NCI-H345 treated with DMSO at 0.1 percent for 48 hours (cell line): ENCODE measurements around the gene ATXN2.
"Not testable (repeated sequence)": the region's sequence is repeated elsewhere in the genome, so short reads cannot be mapped to it uniquely, and the experiment has no call there.

Experiments
- DNase-seq: peaks from one replicate; lab custom pipeline; 2025; ENCODE audit not compliant: unreplicated experiment; lab: John Stamatoyannopoulos, UW

ATXN2 gene

GRCh38 chr12:111573476-111573875 is 25.6 kb downstream of the ATXN2 start:
- DNase-seq: no peak

- DNase-seq: no peak
Measured at GRCh38 chr12:111570084-111570961, 28.8 kb downstream of the ATXN2 start.

- DNase-seq: no peak
Measured at GRCh38 chr12:111569363-111570083, 29.6 kb downstream of the ATXN2 start.

- not testable (repeated sequence) for DNase-seq
Measured at GRCh38 chr12:111560844-111561243, 38.3 kb downstream of the ATXN2 start.

GRCh38 chr12:111558107-111558376 is 41.1 kb downstream of the ATXN2 start:
- DNase-seq: no peak

GRCh38 chr12:111557271-111558106 is 41.6 kb downstream of the ATXN2 start:
- no peak for DNase-seq

DNA sequence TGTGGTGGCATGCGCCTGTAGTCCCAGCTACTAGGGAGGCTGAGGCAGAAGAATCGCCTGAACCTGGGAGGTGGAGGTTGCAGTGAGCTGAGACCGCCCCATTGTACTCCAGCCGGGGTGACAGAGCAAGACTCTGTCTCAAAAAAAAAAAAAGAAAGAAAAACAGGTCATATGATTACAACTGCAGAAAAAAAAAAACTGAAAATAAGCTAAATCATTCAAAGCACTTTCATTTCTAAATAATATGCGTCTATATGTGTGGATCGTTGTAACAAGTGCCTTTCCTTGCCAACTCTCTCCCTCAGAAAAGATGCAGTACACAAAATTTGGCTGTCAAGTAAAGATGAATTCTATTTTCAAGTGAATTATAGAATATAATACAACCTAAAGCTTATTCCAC is 42.4 kb downstream of the ATXN2 start:
- no peak for DNase-seq

DNA sequence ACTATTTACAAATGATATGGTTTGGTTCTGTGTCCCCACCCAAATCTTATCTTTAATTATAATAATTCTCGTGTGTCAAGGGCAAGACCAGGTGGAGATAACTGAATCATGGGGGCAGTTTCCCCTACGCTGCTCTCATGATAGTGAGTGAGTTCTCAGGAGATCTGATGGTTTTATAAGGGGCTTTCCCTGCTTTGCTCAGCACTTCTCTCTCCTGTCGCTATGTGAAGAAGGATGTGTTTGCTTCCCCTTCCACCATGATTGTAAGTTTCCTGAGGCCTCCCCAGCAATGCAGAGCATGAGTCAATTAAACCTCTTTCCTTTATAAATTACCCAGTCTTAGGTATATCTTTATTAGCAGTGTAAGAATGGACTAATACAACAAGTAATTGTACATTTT is 43.8 kb downstream of the ATXN2 start:
- not testable (repeated sequence) for DNase-seq

DNA sequence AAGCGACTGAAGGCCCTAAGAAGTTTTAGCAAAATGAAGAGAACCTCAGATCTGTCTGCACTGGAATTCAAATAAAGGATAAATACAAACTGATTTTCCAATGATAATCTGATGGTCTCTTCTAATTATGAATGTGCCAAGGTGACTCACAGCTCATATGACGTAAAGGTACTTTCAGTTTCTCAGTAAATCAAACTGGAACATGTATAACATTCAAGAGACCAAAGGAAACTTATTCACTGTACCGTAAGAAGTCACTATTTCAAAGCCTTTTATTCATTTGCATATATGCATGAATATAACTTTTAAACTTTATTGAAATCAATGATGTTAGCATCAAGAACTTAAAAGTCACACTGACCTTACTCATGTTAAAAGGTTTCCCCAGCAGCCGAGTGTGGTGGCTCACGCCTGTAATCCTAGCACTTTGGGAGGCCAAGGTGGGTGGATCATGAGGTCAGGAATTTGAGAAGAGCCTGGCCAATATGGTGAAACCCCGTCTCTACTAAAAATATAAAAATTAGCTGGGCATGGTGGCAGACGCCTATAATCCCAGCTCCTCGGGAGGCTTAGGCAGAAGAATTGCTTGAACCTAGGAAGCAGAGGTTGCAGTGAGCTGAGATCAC is 52.2 kb downstream of the ATXN2 start:
- no peak for DNase-seq

GRCh38 chr12:111546171-111546570 is 52.9 kb downstream of the ATXN2 start:
- DNase-seq: no peak

DNA sequence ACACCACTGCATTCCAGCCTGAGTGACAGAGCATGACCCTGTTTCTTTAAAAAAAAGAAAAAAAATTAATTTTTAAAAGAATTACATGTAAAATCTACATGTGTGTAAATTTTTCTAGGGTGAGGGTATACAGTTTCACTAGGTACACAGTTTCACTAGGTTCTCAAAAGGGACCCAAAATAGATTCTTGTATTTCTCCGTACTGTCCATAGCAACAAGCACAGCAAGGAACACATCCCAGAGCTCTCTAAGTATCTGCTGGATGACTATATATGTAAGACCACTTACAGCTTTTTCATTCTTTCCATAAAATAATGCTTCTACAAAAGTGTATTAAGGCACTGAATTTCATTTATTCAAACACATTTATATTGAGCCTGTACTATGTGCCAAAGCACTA is 55.1 kb downstream of the ATXN2 start:
- no peak for DNase-seq

DNA sequence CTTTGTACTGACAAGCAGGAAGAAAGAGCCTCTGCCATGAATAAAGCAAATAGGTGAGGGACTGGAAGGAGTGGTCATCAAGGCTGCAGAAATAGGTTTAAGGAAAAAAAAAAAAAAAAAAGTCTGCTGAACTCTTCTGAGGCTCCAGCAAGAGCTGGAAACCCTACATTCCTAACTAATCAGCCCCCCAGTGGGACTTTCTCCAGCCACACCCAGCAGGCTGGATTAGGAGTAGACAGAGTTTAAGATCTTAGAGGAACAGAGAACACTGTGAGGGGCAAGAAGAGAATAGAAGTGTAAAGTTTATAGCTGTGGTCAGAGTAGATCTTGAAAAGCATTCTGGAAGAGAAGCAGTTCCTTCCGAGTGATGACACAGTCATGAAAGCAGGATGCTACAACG is 66.4 kb downstream of the ATXN2 start:
- no peak for DNase-seq

- DNase-seq: no peak
Measured at GRCh38 chr12:111529424-111530368, 69.4 kb downstream of the ATXN2 start.

DNA sequence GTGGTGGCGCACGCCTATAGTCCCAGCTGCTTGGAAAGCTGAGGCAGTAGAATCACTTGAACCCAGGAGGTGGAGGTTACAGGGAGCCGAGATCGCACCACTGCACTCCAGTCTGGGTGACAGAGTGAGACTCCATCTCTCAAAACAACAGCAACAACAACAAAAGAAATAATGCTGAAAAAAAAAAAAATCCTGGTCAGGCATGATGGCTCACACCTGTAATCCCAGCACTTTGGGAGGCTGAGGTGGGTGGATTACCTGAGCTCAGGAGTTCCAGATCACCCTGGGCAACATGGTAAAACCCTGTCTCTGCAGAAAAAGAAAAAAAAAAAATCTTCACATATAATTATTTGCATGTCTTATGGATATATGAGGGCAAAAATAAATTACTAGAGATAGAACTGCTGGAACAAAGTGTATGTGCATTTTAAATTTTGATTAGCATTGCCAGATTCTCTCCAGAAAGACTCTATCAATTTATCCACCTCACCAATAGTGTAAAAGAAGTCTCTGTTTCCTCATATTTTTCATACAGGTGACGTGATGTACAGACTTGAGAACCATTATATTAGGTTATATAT is 75.4 kb downstream of the ATXN2 start:
- no peak for DNase-seq

DNA sequence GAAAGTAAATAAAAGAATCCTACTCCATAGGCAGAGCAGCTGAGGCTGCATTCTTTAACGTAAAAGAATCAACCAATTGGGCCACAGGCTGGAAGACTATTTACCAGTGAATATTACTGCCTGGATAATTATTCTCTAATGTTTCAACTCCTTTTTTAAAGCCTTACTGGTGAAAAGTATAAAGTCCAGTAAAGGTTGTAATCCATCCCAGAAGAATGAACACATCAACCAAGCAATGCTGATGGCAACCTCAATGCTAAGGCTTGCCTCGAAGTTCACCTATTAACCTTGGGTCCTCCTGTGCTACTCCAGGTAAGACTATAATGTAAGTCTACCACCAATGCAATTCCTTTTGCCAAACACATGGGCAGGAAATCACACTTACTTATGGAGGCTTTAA is 77.3 kb downstream of the ATXN2 start:
- DNase-seq: no peak

GRCh38 chr12:111519937-111520336 is 79.2 kb downstream of the ATXN2 start:
- DNase-seq: no peak

DNA sequence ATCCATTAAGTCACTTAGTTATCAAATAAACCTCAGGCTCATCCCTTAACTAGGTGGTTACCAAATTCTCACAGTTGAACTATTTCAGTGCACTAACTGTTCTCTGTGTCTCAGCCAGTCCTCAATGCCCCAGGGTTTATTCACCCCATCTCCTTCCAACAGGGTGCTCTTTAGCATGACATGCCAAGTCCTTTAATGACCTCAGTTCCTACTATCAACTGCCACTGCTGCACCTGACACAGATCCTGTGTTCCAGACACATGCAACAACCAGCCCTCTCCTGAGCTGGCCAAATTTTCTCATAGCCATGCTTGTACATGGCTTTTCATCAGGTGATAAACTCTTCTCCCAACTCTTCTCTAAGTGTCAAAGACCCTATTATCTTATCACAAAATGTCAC is 80.0 kb downstream of the ATXN2 start:
- DNase-seq: no peak

DNA sequence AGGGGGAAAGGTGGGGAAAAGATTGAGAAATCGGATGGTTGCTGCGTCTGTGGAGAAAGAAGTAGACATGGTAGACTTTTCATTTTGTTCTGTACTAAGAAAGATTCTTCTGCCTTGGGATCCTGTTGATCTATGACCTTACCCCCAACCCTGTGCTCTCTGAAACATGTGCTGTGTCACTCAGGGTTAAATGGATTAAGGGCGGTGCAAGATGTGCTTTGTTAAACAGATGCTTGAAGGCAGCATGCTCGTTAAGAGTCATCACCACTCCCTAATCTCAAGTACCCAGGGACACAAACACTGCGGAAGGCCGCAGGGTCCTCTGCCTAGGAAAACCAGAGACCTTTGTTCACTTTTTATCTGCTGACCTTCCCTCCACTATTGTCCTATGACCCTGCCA is 91.4 kb downstream of the ATXN2 start:
- not testable (repeated sequence) for DNase-seq

GRCh38 chr12:111507258-111507657 is 91.9 kb downstream of the ATXN2 start:
- DNase-seq: not testable (repeated sequence)

- no peak for DNase-seq
Measured at GRCh38 chr12:111506260-111506659, 92.9 kb downstream of the ATXN2 start.
